Measurements from ENCODE around the gene JMJD8. TPM values are rescaled to one million over a fixed set of nuclear protein-coding genes. Genes with fewer than 3 reads are reported as not detected.

JMJD8 gene
- total and polyA plus RNA-seq, 2 experiments from 2014 or later, result 48.5 to 82.5 TPM

DNA sequence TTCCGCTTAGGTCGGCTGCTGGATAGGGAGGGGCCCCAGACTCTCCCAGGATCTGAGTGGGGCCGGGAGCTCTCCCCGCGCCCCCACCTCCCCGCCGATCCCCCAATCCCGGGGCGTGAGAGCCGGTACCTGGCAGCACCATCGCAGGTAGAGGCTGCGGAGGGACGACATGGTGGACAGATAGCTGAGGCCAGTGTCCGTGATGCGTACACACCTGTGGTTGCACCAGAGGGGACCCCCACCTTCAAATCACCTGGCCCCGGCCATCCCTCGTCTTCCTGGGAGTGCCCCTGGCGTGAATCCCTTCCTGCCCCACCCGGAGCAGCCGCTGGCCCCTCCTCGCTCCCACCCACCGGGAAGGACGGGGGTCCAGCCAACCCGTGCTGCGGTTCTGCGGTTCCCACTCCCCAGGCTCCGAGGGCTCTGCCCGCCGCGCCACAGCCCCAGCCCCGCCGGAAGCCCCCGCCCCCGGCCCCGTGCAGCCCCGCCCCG is 10.8 kb upstream of the JMJD8 start:
- Histone ChIP-seq H4K20me1 (replicated peaks; ENCODE audit: insufficient read depth) (no peaks in the 10 kb centered on the region; the same call in 1 of the 2 replicates), H3K4me3 (peak overlapping the region; percentile 68)

More for the DNA sequence above, 10.8 kb upstream of the JMJD8 start:
- H3K4me1 ChIP-seq (ENCODE audit: insufficient read depth), result no peaks in the 10 kb centered on the region; the same call in 1 of the 2 replicates
- no peaks in the 10 kb centered on the region for H3K36me3 ChIP-seq (ENCODE audit: insufficient read depth)
- 0 out of 2 replicates have a peak, but pooled peaks cover 3% of the 10 kb centered on the region for H3F3A ChIP-seq (replicated peaks; ENCODE audit: low read depth)
- H3K36me3 Mint-ChIP-seq (ENCODE audit: low read depth), result no peaks in the 10 kb centered on the region
- peaks cover 80% of the 10 kb centered on the region for H3K27me3 ChIP-seq (ENCODE audit: insufficient read depth)
- H3K9me2 ChIP-seq (ENCODE audit: insufficient read depth), result no peaks in the 10 kb centered on the region
- H3K27ac Mint-ChIP-seq, result no peak overlapping the region
- H3K27me3 Mint-ChIP-seq (ENCODE audit: insufficient read depth, low read depth, poor library complexity), result peaks cover 57% of the 10 kb centered on the region
- no peaks in the 10 kb centered on the region for H3K79me2 ChIP-seq (replicated peaks; ENCODE audit: insufficient read depth)
- TF ChIP-seq JUNB (IDR thresholded peaks at IDR 0.05; ENCODE audit: unreplicated experiment), result no peak
- TF ChIP-seq CREB1 (CRISPR knock-in tag; IDR thresholded peaks at IDR 0.05; ENCODE audit: low read depth), result no peak
- TF ChIP-seq, protein P1, sequence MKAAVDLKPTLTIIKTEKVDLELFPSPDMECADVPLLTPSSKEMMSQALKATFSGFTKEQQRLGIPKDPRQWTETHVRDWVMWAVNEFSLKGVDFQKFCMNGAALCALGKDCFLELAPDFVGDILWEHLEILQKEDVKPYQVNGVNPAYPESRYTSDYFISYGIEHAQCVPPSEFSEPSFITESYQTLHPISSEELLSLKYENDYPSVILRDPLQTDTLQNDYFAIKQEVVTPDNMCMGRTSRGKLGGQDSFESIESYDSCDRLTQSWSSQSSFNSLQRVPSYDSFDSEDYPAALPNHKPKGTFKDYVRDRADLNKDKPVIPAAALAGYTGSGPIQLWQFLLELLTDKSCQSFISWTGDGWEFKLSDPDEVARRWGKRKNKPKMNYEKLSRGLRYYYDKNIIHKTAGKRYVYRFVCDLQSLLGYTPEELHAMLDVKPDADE (IDR thresholded peaks at IDR 0.05), result no peak
- no peak for TF ChIP-seq ZNF331 (CRISPR knock-in tag; IDR thresholded peaks at IDR 0.05; ENCODE audit: low read depth)
- TF ChIP-seq, protein P2, sequence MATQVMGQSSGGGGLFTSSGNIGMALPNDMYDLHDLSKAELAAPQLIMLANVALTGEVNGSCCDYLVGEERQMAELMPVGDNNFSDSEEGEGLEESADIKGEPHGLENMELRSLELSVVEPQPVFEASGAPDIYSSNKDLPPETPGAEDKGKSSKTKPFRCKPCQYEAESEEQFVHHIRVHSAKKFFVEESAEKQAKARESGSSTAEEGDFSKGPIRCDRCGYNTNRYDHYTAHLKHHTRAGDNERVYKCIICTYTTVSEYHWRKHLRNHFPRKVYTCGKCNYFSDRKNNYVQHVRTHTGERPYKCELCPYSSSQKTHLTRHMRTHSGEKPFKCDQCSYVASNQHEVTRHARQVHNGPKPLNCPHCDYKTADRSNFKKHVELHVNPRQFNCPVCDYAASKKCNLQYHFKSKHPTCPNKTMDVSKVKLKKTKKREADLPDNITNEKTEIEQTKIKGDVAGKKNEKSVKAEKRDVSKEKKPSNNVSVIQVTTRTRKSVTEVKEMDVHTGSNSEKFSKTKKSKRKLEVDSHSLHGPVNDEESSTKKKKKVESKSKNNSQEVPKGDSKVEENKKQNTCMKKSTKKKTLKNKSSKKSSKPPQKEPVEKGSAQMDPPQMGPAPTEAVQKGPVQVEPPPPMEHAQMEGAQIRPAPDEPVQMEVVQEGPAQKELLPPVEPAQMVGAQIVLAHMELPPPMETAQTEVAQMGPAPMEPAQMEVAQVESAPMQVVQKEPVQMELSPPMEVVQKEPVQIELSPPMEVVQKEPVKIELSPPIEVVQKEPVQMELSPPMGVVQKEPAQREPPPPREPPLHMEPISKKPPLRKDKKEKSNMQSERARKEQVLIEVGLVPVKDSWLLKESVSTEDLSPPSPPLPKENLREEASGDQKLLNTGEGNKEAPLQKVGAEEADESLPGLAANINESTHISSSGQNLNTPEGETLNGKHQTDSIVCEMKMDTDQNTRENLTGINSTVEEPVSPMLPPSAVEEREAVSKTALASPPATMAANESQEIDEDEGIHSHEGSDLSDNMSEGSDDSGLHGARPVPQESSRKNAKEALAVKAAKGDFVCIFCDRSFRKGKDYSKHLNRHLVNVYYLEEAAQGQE (IDR thresholded peaks at IDR 0.05; ENCODE audit: unreplicated experiment), result no peak
- TF ChIP-seq STAT1 (IDR thresholded peaks at IDR 0.05; ENCODE audit: unreplicated experiment), result no peak
- TF ChIP-seq, protein P3, sequence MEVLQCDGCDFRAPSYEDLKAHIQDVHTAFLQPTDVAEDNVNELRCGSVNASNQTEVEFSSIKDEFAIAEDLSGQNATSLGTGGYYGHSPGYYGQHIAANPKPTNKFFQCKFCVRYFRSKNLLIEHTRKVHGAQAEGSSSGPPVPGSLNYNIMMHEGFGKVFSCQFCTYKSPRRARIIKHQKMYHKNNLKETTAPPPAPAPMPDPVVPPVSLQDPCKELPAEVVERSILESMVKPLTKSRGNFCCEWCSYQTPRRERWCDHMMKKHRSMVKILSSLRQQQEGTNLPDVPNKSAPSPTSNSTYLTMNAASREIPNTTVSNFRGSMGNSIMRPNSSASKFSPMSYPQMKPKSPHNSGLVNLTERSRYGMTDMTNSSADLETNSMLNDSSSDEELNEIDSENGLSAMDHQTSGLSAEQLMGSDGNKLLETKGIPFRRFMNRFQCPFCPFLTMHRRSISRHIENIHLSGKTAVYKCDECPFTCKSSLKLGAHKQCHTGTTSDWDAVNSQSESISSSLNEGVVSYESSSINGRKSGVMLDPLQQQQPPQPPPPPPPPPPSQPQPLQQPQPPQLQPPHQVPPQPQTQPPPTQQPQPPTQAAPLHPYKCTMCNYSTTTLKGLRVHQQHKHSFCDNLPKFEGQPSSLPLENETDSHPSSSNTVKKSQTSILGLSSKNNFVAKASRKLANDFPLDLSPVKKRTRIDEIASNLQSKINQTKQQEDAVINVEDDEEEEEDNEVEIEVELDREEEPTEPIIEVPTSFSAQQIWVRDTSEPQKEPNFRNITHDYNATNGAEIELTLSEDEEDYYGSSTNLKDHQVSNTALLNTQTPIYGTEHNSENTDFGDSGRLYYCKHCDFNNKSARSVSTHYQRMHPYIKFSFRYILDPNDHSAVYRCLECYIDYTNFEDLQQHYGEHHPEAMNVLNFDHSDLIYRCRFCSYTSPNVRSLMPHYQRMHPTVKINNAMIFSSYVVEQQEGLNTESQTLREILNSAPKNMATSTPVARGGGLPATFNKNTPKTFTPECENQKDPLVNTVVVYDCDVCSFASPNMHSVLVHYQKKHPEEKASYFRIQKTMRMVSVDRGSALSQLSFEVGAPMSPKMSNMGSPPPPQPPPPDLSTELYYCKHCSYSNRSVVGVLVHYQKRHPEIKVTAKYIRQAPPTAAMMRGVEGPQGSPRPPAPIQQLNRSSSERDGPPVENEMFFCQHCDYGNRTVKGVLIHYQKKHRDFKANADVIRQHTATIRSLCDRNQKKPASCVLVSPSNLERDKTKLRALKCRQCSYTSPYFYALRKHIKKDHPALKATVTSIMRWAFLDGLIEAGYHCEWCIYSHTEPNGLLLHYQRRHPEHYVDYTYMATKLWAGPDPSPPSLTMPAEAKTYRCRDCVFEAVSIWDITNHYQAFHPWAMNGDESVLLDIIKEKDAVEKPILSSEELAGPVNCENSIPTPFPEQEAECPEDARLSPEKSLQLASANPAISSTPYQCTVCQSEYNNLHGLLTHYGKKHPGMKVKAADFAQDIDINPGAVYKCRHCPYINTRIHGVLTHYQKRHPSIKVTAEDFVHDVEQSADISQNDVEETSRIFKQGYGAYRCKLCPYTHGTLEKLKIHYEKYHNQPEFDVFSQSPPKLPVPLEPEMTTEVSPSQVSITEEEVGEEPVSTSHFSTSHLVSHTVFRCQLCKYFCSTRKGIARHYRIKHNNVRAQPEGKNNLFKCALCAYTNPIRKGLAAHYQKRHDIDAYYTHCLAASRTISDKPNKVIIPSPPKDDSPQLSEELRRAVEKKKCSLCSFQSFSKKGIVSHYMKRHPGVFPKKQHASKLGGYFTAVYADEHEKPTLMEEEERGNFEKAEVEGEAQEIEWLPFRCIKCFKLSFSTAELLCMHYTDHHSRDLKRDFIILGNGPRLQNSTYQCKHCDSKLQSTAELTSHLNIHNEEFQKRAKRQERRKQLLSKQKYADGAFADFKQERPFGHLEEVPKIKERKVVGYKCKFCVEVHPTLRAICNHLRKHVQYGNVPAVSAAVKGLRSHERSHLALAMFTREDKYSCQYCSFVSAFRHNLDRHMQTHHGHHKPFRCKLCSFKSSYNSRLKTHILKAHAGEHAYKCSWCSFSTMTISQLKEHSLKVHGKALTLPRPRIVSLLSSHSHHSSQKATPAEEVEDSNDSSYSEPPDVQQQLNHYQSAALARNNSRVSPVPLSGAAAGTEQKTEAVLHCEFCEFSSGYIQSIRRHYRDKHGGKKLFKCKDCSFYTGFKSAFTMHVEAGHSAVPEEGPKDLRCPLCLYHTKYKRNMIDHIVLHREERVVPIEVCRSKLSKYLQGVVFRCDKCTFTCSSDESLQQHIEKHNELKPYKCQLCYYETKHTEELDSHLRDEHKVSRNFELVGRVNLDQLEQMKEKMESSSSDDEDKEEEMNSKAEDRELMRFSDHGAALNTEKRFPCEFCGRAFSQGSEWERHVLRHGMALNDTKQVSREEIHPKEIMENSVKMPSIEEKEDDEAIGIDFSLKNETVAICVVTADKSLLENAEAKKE (CRISPR knock-in tag; IDR thresholded peaks at IDR 0.05), result no peak
- no peak for TF ChIP-seq POLR2AphosphoS5 (IDR thresholded peaks at IDR 0.05; ENCODE audit: low read depth)
- no peak for TF ChIP-seq NANOG (IDR thresholded peaks at IDR 0.05; ENCODE audit: borderline replicate concordance)
- no peak for TF ChIP-seq EZH2 (IDR thresholded peaks at IDR 0.05; ENCODE audit: low read depth, unreplicated experiment)
- TF ChIP-seq, protein P4, sequence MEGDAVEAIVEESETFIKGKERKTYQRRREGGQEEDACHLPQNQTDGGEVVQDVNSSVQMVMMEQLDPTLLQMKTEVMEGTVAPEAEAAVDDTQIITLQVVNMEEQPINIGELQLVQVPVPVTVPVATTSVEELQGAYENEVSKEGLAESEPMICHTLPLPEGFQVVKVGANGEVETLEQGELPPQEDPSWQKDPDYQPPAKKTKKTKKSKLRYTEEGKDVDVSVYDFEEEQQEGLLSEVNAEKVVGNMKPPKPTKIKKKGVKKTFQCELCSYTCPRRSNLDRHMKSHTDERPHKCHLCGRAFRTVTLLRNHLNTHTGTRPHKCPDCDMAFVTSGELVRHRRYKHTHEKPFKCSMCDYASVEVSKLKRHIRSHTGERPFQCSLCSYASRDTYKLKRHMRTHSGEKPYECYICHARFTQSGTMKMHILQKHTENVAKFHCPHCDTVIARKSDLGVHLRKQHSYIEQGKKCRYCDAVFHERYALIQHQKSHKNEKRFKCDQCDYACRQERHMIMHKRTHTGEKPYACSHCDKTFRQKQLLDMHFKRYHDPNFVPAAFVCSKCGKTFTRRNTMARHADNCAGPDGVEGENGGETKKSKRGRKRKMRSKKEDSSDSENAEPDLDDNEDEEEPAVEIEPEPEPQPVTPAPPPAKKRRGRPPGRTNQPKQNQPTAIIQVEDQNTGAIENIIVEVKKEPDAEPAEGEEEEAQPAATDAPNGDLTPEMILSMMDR (conservative IDR thresholded peaks at IDR 0.05; ENCODE audit: low read depth in 2 of 2), result no peak
- TF ChIP-seq ZNF114 (CRISPR knock-in tag; IDR thresholded peaks at IDR 0.05), result no peak
- TF ChIP-seq EZH2phosphoT487 (IDR thresholded peaks at IDR 0.05; ENCODE audit: unreplicated experiment), result no peak
- H3K9me3 Mint-ChIP-seq, result no peaks in the 10 kb centered on the region; the same call in 1 of the 3 replicates
- peaks cover 3% of the 10 kb centered on the region; the same call in 2 of the 3 replicates for H3K4me1 Mint-ChIP-seq
- no peak overlapping the region for H2AFZ ChIP-seq
- peak overlapping the region; percentile 52; the same call in 2 of the 3 replicates for H3K4me3 Mint-ChIP-seq
- peak overlapping the region; percentile 85 for H3K4me2 ChIP-seq
- ATAC-seq (peak; percentile 1; the same call in 2 of the 3 replicates), DNase-seq (ENCODE audit: low spot score) (no peak)
- no peak overlapping the region for H3K27ac ChIP-seq (ENCODE audit: low read depth)
